GM19240 (cell line): ENCODE results near the gene MICU2.

Experiments
- DNase-seq: peaks from one replicate; pipeline ENCODE4 v3.0.0; 2011; ENCODE audit warnings: low spot score; ENCODE audit not compliant: insufficient read length

Gene MICU2, protein sequence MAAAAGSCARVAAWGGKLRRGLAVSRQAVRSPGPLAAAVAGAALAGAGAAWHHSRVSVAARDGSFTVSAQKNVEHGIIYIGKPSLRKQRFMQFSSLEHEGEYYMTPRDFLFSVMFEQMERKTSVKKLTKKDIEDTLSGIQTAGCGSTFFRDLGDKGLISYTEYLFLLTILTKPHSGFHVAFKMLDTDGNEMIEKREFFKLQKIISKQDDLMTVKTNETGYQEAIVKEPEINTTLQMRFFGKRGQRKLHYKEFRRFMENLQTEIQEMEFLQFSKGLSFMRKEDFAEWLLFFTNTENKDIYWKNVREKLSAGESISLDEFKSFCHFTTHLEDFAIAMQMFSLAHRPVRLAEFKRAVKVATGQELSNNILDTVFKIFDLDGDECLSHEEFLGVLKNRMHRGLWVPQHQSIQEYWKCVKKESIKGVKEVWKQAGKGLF

DNA sequence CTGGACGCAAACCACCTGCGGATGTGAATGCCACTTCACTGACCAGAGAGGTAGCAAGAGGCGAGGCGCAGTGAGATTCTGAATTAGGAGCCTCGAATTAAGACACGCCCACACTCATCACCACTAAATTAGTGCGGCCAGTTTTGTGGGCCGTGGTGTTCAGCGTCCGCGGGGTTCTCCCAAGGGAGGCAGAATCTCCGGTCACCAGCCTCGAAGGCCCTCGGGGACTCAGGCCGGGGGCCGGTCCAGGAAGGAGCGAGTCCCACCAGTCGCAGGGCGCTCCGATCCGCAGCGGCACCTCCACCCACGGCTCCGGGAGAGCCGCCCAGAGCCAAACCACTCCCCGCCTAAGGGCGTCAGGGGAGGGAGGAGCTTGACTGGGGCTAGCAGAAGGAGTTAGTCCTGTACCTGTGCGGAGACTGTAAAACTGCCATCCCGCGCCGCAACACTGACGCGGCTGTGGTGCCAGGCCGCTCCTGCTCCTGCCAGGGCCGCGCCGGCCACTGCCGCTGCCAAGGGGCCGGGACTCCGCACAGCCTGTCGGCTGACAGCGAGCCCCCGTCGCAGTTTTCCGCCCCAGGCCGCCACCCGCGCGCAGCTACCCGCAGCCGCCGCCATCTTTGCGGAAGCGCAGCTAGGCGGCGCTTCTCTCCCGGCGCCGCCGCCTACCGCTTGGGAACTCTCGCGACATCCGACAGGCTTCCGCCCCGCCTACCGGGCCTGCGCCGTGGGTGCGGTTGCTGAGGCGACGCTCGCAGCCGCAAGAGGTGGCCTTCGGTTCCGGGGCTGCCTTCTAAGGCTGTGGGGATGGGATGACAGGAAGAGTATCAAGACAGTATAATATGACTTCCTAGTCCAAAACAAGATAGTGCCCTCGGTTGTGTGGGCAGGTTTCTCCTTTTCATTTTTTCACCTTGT is at the start of gene MICU2:
TSS of gene MICU2 (minus strand) at position 640 of the 918 bp plus-strand sequence. CDS start at position 618, 22 bp downstream.
- DNase-seq, result peak; percentile 74

DNA sequence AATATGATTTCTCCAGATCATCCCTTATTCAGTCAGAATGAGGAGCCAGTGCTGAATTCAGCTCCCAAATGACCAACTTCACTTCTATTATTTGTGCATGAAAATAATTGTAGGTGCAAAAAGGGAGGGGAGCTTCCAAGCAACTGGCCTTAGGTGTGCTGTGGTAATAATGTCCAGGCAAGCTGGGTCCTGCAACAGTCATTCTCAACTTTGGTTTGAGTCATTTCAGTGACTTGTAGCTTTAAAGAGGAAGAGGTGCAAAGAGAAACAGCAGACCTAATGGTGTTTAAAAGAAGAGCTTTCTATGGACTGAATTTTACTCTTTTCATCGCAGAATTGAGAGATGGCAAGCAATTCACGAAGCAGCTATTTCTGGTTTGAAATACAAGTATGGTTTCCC is 37.7 kb upstream of the MICU2 start:
- no peak for DNase-seq

DNA sequence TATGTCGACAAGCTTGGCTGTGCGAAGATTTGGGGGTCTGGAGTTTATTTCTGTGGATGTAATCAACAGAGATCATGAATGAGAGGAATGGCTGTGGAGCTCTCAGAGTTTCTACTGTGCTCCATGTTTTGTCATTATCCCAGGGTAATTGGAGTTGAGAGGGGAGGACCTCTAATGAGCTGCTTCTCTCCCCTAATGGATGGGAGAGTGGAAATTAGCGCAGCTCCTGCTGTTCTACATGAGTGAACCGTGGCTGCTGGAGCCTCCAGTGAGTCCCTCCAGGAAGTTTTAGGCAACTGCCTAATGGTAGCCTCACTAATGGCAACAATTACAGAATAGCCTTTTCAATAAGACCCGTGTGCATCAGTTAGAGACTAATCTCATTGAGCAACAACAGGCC is 35.6 kb upstream of the MICU2 start:
- DNase-seq, result no peak

DNA sequence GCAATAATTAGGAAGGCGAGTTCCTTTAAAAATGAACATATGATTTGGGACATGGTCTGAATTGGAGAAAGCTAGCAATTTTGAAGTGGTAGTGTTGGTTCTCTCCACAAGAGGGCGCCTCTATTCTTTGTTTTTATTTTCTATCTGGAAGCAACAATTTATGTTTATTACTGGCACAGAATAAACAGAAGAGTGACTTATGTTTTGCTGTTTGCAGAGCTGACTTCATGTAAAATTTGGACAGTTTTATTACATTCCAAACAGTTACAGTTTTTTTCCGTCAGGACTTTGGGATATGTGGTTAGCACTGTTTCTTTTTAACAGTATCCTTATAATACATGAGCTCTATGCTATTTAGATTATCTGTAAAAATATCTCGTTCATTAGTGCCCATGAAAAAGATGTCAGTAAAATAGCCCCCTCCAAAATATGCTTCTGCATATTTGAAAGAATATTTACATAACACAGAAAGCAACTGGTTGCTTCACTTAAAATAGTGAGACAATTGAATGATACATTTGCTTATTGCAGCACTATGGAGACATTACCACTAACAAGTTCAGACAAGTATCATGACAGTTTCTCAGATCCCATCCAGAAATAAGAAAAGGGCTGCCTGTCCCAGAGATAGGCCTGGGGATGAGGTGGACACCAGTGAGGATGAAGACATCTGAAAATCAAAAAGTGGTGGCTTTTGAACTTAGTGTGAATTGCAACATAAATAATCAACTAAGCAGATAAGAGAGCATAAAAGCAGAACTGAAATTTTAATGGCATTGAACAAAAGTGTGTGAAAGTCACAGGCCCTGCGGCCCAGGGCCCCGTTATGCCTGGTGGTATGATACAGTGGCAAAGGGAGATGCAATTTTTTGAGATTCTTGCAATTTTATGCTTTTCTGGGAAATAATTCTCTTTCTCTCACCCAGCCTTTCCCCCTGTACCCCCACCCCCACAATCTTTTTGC is 34.6 kb upstream of the MICU2 start:
- DNase-seq, result no peak

DNA sequence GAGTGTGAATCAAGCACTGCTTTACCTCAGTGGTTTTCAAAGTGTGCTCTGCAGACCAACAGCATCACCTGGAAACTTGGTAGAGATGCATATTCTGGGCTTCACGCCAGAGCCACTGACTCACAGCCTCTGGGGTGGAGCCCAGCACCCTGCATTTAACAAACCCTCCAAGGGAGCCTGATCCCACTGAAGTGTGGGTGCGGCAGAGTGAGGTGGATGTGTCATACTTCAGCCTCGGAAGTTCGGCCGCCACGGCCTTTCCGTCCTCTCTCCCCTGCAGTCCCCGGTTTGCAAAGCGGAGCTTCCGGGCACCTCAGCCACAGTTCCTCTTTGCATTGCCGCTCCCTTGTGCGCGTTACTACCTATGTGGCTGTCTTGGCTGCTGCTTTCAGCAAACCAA is 33.3 kb upstream of the MICU2 start:
- DNase-seq, result no peak

DNA sequence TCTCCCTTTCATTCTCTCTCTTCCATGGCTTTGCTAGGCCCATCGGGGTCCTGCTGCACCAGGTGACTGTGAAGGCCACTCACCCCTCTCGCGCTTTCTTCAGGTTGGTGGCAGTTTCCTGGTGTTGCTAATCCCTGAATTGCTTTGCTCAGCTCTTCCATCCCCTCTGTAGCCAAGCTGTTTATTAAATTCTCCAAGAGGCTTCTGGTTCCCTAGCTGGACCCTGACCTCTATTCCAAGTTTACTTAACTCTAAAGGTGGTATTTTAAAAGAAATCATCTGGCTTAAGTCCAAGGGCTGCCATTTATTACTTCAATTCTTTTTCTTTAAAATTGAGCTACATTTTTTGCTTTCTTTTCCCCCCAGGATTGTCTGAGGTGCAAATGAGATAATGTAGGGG is 32.7 kb upstream of the MICU2 start:
- DNase-seq, result no peak

DNA sequence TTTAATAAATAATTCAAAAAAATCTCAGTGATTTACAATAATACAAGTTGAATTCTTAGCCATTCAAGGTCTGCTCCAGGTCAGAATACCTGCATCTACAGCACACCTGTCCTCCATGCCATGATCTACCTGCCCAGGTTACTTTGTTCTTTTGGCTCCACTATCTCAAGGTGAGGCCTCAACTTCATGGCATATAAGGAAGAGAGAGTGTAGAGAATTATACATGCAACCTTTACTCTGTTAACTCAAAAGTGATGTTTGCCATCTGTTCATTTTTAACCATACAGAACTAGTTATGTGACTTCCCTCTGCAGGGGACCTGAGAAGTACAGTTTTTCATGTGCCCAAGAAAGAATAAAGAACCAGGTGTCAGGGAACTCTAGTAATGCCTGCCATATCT is 28.2 kb upstream of the MICU2 start:
- DNase-seq, result no peak

DNA sequence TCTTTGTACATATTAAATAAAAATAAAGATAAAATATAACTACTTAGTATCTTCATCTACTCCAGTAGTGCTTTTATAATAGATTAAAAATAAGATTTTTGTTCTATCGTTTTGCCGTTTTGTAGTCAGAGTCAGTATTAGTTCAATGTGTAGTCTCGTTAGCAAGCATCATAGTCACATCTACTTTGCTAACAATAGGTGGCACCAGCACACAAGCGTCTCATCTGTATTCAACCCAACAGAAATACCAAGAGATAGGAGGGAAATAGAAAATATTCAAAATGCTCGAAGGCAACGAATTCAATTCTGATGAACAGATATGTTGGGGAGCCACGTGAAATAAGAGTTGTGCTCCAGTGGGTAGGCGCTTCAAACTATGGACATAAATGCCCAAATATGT is 21.4 kb upstream of the MICU2 start:
- no peak for DNase-seq

DNA sequence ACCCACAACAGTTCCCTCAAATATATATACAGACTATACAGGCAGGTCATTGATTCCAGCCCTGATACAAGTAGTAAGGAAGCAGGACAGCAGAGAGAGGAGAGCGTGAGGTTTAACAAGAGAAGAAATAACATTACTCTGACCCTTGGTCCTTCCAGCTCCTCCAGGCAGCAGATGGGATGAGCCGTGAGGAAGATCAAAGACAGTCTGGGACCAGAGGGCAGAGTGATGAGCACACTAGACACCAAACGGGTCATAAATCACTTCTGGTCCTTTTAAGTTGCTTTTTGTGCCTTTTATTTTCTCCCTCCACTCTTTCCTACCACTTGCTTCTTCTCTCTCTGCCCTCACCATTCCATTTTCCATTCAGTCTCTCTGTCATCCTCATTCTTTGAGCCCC is 16.9 kb upstream of the MICU2 start:
- no peak for DNase-seq

DNA sequence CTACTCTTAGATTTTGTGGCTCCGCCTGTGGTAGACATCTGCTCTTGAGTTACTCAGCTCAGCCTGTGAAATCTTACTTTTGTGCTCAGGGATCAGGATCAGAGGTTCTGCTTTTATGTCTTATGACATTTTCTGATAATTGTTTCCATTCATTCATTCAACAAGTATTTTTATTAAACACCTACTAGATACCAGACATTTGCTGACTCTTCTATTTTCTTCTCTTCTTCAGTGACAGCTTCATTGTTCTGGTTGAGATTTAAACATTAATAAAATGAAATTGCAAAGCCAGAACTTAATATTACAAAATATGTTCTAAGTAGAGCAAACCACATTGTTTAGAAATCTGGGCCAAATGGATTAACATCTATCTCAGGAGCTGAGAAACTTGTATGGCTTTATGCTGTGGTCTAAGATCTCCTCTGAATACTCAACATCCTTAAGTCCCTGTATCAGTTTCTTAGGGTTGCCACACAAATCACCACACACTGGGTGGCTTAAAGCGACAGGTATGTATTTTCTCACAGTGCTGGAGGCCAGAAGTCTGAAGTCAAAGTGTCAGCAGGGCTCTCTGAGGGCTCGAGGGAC is 15.8 kb upstream of the MICU2 start:
- no peak for DNase-seq

DNA sequence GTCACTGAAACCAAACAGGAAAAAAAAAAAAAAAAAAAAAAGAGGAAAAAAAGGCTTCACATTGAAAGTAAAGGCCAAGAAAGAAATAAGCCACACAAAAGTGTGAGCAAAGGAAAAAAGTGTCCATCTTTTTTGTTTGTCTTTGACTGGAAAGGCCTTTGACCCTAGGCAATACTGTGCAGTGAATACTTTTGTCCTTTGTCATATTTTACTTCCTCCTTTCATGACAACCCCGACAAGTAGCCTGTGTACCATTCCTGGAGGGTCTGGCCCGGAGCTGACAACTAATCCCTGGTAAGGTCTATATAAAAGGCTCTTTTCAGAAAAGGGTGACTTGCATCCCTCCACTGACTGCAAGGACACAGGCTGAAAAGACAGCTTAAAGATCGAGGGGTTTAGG is 12.9 kb upstream of the MICU2 start:
- no peak for DNase-seq

DNA sequence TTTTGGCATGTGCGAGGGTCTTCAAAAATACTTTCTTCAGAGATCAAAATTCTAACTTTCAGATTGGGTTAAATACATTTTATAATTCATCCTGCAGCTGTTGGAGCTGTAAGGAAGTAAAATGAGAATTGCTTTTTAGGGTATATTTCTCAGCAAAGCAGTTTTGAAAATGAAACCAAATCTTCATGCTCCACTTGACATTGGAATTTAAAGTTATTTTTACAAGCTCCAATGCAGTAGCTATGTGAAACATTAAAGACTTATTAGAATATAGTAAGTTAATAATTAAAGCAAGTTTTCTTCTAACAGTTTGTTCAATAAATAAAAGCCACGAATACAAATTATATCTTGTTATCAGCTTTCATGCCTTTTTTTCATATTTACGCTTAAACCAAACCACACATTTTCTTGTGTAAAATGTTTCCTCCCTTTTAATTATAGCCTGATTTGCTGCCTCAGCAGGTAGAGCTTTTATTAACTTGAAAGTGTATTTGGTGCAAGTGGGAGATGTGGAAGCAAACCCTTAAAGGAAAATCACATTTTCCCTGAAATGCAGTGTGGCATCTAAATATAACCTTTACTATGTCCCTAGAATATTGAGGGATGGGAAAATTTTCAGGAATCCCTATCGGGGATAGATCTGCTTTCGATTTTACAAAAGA is 12.4 kb upstream of the MICU2 start:
- no peak for DNase-seq

DNA sequence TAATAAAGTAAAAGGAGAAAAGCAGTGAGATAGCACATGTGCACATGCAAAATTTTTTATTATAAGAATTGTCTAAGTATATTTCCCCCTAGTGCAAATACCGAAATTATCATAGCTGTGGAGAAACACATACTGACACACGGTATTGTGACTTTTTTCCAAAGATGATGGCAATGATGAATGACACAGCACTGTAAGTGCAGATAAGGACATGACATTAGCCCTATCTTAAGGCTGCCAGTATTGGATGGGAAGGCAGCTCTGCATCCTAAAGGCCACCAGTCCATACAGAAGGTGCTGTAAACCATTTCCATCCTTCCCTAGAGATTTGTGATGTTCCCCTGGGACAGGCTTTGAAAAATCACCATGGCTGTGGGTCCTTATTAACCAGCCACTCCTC is 11.5 kb upstream of the MICU2 start:
- DNase-seq, result no peak

DNA sequence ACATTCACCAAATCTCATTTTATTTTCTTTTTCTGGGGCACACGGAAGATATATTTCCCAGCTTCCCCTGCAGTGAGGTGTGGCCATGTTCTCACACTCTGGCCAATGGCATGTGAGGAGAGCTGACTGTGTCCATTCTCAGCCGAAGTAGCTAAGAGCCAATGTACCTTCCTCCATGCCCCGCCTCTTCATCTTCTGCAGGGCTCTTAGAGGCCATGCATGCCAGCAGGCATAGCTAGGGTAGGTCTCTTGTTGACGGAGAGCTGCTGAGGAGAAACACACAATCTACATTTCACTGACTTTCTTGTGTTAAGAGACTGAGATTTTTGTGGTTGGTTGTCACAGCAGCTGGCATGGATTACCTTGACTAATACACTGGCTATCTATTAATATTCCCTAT is 9.8 kb upstream of the MICU2 start:
- no peak for DNase-seq

DNA sequence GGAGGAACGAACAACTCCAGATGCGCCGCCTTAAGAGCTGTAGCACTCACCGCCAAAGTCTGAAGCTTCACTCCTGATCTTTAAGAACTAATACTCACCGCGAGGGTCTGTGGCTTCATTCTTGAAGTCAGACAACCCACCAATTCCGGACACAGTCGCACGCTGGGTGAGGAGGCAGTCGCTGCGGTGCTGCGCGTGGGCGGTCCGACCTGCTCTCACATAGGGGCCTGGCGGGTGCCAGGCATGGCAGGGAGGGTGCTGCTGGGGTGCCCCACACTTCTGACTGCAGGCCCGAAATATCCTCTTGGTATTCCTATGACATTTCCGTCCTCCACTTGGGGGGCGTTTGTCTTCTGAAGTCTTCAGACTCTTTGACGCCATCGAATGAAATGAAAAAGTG is 7.4 kb upstream of the MICU2 start:
- DNase-seq, result no peak

DNA sequence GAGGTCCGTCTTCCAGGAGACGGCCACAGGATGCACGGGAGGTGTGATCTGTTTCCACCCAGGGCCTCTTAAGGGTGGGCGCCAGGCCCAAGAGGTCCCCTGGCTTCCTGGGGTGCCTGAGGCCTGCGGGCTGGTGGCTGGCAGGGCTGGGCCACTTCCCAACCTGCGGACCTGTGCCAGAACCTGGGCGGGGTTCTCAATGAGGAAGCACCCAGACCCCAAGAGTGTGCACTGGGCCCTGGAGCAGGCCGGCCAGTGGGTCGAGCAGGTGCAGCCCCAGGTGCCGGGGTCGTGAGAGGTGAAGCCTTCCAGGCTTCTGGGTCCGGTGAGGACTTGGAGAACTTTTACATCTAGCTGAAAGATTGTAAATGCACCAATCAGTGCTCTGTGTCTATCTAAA is 6.7 kb upstream of the MICU2 start:
- no peak for DNase-seq

DNA sequence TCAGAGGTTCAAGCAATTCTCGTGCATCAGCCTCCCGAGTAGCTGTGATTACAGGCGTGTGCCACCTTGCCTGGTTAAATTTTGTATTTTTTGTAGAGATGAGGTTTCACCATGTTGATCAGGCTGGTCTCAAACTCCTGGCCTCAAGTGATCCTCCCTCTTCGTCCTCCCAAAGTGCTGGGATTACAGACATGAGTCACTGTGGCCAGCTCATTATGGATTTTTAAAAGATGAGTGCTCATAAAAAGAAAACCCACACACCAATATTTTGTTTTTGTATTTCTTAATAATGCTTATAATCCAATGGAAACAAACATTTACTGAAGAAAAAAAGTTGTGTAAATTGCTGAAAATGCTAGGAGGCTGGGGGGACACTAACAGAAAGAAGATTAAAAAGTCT is 5.0 kb upstream of the MICU2 start:
- no peak for DNase-seq

DNA sequence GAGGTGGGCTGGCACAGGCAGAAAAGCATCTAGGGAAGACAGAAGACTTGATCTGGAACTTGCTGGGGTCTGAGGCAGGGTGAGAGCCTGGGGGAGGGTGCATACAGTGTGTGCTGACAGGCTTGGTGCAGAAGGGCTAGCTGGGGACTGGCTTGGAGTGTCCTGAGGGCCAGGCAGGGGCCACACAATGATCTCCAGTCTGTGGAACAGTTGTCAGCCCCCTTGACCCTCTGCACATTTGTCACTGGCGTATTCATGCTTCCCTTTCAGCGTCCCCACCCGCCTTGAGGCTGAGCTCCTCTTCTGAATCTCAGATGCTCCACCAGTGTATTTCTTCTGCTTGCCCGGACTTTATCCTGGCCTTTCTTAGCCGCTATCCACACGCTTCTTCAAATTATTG is 2.8 kb upstream of the MICU2 start:
- DNase-seq, result no peak

DNA sequence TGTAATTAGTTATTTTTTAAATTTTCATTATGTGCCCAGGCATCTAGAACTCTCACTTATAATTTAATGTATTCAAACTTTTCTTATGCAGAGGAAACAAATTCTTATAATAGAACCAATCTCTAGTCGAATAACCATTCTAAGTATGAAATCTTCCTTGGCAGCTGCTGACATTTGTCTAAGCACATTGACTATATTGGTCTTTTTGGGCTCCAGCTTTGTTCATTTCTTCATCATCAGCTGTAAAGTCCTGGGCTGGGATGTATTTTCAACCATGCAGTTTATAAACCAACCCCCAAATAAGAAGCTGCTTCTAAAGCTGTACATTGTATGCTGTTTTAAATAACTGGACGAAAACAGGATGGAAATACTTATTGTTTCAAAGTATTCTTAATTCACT is 2.3 kb upstream of the MICU2 start:
- DNase-seq, result no peak

DNA sequence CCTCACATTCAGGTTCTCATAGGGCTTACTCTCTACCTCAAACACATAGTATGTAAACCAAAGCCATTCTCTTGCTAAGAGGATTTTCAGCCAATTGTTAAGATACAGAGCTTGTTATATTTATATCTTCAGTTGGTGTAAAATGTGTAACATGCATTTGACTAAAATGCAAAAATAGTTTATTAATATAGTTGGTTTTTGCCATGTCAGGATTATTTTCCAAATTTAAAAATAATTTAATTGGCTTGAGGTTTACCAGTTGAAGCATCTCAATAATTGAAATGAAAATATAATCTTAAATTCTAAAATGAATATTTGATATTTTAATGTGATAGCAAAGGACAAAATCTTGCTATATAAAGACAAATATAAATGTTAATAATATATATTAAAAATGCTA is 7.2 kb downstream of the MICU2 start:
- no peak for DNase-seq

DNA sequence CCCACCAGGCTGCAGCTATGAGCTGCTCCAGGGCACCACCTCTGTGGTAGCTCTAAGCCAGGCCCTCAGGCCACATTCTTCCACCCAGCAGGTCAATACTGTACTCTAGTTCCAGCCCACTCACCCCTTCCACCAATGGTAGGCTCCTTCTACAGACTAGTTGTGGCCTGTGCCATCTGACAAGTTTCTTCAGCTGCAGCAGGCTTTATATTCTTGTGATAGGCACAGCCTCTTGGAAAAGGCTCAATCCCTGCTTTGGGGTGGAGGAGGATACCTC is 8.5 kb downstream of the MICU2 start:
- no peak for DNase-seq
